HL-60 (cell line): ENCODE measurements around the gene PAX9.

Experiments used
- DNase-seq, 2 experiments: peaks; one replicate each; pipeline ENCODE4 v3.0.0-alpha.2; 2010 to 2020; ENCODE audit warnings: low read depth in 1 of 2, low spot score in 1 of 2
- H3K27ac ChIP-seq: fragments of 250-450 bp; sonication (Bioruptor Pico); replicated peaks from 2 replicates; pipeline ENCODE4 v1.5.1; 2020; ENCODE audit warnings: mild to moderate bottlenecking, moderate library complexity
- H3K27me3 ChIP-seq: fragments of 250-450 bp; sonication (Bioruptor Pico); 2 replicates; pipeline ENCODE4 v1.5.1; 2021; ENCODE audit warnings: mild to moderate bottlenecking, moderate library complexity; ENCODE audit not compliant: insufficient read depth, poor library complexity, severe bottlenecking
- H3K4me3 ChIP-seq: replicated peaks from 2 replicates; pipeline ENCODE4 v1.5.1; 2011; ENCODE audit warnings: mild to moderate bottlenecking, control low read depth, low read length; ENCODE audit not compliant: insufficient read depth
- GABPA ChIP-seq: IDR thresholded peaks from 2 replicates; pipeline ENCODE4 v1.6.1; 2012; ENCODE audit warnings: low read depth
- POLR2AphosphoS5 ChIP-seq: IDR thresholded peaks from 2 replicates; pipeline ENCODE4 v1.6.1; 2012; ENCODE audit warnings: low read depth
- SPI1 ChIP-seq: IDR thresholded peaks from 2 replicates; pipeline ENCODE4 v1.6.1; 2012; ENCODE audit warnings: low read depth, mild to moderate bottlenecking, borderline replicate concordance
- TF ChIP-seq, protein P1 (sequence below): IDR thresholded peaks from 2 replicates; pipeline ENCODE4 v1.6.1; 2012; ENCODE audit warnings: low read depth; ENCODE audit not compliant: insufficient replicate concordance
- TF ChIP-seq, protein P2 (sequence below): IDR thresholded peaks from one replicate; pipeline ENCODE4 v1.5.1; 2011; ENCODE audit warnings: low read length, control low read depth, inconsistent platforms; ENCODE audit not compliant: insufficient read depth

The PAX9 gene

DNA sequence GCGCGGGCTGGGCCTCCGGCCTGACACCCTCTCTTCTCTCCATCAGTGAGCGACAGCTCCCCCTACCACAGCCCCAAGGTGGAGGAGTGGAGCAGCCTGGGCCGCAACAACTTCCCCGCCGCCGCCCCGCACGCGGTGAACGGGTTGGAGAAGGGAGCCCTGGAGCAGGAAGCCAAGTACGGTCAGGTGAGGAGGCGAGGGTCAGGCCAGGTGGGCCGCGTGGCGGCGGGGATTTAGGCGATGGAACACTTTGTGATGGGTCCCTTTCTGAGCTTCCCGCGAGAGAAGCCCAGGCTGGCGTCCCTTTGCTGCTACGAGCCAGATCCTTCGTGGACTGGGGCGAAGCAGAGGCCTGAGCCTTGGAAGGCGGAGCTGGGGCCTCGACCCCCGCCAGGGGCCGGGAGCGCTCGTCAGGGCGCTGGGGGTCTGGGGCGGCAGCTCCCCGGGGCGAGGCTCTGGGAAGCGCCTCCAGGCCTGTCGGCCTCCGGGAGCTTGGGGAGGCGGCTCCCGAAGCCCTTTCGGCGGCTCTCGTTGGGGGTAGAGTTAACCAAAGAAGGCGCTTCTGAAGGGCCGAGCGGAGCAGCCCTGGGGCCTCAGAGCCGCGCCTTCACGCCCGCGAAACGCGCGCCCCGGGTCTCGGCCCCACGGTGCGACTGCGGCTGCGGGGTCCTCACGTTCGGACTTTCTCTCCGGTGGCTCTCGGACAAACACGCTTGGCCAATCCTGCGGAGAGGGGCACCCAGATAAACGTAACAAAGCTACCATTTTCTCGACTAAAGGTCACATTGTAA lies 5.0 kb downstream of the PAX9 start:
- TF ChIP-seq SPI1 (no peak), POLR2AphosphoS5 (no peak), GABPA (no peak)
- TF ChIP-seq, protein P1, sequence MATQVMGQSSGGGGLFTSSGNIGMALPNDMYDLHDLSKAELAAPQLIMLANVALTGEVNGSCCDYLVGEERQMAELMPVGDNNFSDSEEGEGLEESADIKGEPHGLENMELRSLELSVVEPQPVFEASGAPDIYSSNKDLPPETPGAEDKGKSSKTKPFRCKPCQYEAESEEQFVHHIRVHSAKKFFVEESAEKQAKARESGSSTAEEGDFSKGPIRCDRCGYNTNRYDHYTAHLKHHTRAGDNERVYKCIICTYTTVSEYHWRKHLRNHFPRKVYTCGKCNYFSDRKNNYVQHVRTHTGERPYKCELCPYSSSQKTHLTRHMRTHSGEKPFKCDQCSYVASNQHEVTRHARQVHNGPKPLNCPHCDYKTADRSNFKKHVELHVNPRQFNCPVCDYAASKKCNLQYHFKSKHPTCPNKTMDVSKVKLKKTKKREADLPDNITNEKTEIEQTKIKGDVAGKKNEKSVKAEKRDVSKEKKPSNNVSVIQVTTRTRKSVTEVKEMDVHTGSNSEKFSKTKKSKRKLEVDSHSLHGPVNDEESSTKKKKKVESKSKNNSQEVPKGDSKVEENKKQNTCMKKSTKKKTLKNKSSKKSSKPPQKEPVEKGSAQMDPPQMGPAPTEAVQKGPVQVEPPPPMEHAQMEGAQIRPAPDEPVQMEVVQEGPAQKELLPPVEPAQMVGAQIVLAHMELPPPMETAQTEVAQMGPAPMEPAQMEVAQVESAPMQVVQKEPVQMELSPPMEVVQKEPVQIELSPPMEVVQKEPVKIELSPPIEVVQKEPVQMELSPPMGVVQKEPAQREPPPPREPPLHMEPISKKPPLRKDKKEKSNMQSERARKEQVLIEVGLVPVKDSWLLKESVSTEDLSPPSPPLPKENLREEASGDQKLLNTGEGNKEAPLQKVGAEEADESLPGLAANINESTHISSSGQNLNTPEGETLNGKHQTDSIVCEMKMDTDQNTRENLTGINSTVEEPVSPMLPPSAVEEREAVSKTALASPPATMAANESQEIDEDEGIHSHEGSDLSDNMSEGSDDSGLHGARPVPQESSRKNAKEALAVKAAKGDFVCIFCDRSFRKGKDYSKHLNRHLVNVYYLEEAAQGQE, result no peak
- TF ChIP-seq, protein P2, sequence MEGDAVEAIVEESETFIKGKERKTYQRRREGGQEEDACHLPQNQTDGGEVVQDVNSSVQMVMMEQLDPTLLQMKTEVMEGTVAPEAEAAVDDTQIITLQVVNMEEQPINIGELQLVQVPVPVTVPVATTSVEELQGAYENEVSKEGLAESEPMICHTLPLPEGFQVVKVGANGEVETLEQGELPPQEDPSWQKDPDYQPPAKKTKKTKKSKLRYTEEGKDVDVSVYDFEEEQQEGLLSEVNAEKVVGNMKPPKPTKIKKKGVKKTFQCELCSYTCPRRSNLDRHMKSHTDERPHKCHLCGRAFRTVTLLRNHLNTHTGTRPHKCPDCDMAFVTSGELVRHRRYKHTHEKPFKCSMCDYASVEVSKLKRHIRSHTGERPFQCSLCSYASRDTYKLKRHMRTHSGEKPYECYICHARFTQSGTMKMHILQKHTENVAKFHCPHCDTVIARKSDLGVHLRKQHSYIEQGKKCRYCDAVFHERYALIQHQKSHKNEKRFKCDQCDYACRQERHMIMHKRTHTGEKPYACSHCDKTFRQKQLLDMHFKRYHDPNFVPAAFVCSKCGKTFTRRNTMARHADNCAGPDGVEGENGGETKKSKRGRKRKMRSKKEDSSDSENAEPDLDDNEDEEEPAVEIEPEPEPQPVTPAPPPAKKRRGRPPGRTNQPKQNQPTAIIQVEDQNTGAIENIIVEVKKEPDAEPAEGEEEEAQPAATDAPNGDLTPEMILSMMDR, result no peak
- Histone ChIP-seq H3K4me3 (no peak overlapping the region), H3K27ac (no peak overlapping the region), H3K27me3 (peaks cover 53% of the 10 kb centered on the region)
- no peak for DNase-seq

DNA sequence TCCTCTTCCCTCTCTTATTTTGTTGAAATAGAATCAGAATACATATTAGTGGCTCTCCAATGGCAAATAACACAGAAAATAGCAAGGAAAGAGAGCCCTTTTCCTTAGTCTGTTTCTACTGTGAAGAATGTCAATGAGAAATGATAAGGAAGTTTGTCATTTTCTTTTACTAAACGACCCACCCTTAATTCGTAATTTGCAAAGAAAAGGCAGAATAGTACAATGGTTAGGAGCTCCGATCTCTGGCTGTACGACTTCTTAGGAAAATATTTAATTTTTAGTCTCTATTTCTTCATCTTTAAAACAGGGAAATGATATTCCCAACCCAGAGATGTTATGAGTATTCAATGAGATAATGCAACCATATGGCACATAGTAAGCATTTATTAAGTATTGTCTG lies 6.0 kb downstream of the PAX9 start:
- TF ChIP-seq POLR2AphosphoS5 (no peak), GABPA (no peak)
- TF ChIP-seq, protein P1, result no peak
- Histone ChIP-seq H3K4me3 (no peak overlapping the region), H3K27ac (no peak overlapping the region), H3K27me3 (peaks cover 44% of the 10 kb centered on the region)
- no peak for DNase-seq

DNA sequence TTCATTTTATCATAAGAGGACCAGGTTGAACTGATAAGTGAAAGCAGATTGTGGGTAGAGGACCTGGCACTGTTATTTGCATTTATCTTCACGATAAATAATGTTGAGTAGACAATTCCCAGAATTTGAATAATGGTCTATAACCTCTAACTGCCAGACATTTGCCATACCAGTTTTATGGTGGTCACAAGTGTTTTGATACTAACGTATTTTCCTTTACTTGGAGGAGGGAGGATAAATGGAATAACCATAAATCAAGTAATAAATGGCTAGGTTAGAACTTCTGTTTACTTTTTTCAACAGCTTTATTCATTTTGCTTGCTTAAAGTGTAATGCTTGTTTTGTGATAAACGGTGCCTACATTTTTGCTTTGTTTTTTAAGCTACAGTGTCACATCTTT lies 9.5 kb downstream of the PAX9 start:
- H3K27ac ChIP-seq, result no peak overlapping the region
- H3K4me3 ChIP-seq, result no peak overlapping the region
- TF ChIP-seq SPI1 (no peak), GABPA (no peak), POLR2AphosphoS5 (no peak)
- TF ChIP-seq, protein P1, result no peak
- TF ChIP-seq, protein P2, result no peak
- peaks cover 20% of the 10 kb centered on the region for H3K27me3 ChIP-seq
- DNase-seq, result no peak
